Suppressor macrophage (primary cell): ENCODE results near the gene COL5A1.

Experiments
- DNase-seq, 4 experiments: peaks; one replicate each; pipeline ENCODE4 v3.0.0-alpha.2; 2020 to 2022

COL5A1 gene

GRCh38 chr9:134795446-134795845, 153.8 kb downstream of the COL5A1 start:
- DNase-seq = no peak

- DNase-seq = no peak
These were observed 155.3 kb downstream of the COL5A1 start for GRCh38 chr9:134796882-134797281.

- DNase-seq = no peak
These were observed 159.3 kb downstream of the COL5A1 start for GRCh38 chr9:134800791-134801339.

GRCh38 chr9:134802216-134802795, 160.7 kb downstream of the COL5A1 start:
- DNase-seq = no peak

- DNase-seq = no peak
These were observed 163.3 kb downstream of the COL5A1 start for GRCh38 chr9:134804871-134805270.

GRCh38 chr9:134807716-134808446, 166.3 kb downstream of the COL5A1 start:
- DNase-seq = no peak

- no peak for DNase-seq
These were observed 166.8 kb downstream of the COL5A1 start for GRCh38 chr9:134808447-134808792.

- DNase-seq = no peak
These were observed 167.7 kb downstream of the COL5A1 start for GRCh38 chr9:134809292-134809691.

GRCh38 chr9:134809826-134810225, 168.2 kb downstream of the COL5A1 start:
- DNase-seq = no peak

- DNase-seq = no peak
These were observed 169.6 kb downstream of the COL5A1 start for GRCh38 chr9:134811079-134811672.

GRCh38 chr9:134811673-134812342, 170.2 kb downstream of the COL5A1 start:
- DNase-seq = no peak

- DNase-seq = no peak
These were observed 170.7 kb downstream of the COL5A1 start for GRCh38 chr9:134812343-134812673.

- DNase-seq = no peak
These were observed 172.2 kb downstream of the COL5A1 start for GRCh38 chr9:134813841-134814240.

- DNase-seq = no peak
These were observed 173.1 kb downstream of the COL5A1 start for GRCh38 chr9:134814598-134815215.

GRCh38 chr9:134815435-134816214, 174.0 kb downstream of the COL5A1 start:
- DNase-seq = no peak

- no peak for DNase-seq
These were observed 174.7 kb downstream of the COL5A1 start for GRCh38 chr9:134816264-134816663.

GRCh38 chr9:134818000-134818568, 176.5 kb downstream of the COL5A1 start:
- DNase-seq = no peak

GRCh38 chr9:134818591-134818990, 177.0 kb downstream of the COL5A1 start:
- DNase-seq = no peak

GRCh38 chr9:134820901-134821300, 179.3 kb downstream of the COL5A1 start:
- DNase-seq = no peak

- DNase-seq = no peak
These were observed 180.9 kb downstream of the COL5A1 start for GRCh38 chr9:134822541-134822940.

- no peak for DNase-seq
These were observed 182.0 kb downstream of the COL5A1 start for GRCh38 chr9:134823623-134824022.

GRCh38 chr9:134824583-134824982, 183.0 kb downstream of the COL5A1 start:
- no peak for DNase-seq
